Ishikawa (cell line): ENCODE measurements around the gene STK25.

Experiments used
- CEBPB ChIP-seq: IDR thresholded peaks from 2 replicates; pipeline ENCODE4 v1.6.1; 2012
- CREB1 ChIP-seq: IDR thresholded peaks from 2 replicates; pipeline ENCODE4 v1.6.1; 2012; ENCODE audit warnings: low read depth
- EGR1 ChIP-seq: IDR thresholded peaks from 2 replicates; pipeline ENCODE4 v1.6.1; 2012
- EP300 ChIP-seq: IDR thresholded peaks from 2 replicates; pipeline ENCODE4 v1.6.1; 2012; ENCODE audit warnings: borderline replicate concordance
- FOXM1 ChIP-seq: IDR thresholded peaks from 2 replicates; pipeline ENCODE4 v1.6.1; 2012; ENCODE audit warnings: low read depth, borderline replicate concordance
- MAX ChIP-seq: IDR thresholded peaks from 2 replicates; pipeline ENCODE4 v1.6.1; 2012
- NFIC ChIP-seq: IDR thresholded peaks from 2 replicates; pipeline ENCODE4 v1.6.1; 2012
- RAD21 ChIP-seq: IDR thresholded peaks from 2 replicates; pipeline ENCODE4 v1.6.1; 2012; ENCODE audit warnings: low read depth
- REST ChIP-seq: IDR thresholded peaks from 2 replicates; pipeline ENCODE4 v1.6.1; 2012; ENCODE audit warnings: low read depth, mild to moderate bottlenecking
- TAF1 ChIP-seq: IDR thresholded peaks from 2 replicates; pipeline ENCODE4 v1.6.1; 2012; ENCODE audit warnings: low read depth, mild to moderate bottlenecking
- TCF12 ChIP-seq: IDR thresholded peaks from 2 replicates; pipeline ENCODE4 v1.6.1; 2012; ENCODE audit warnings: low read depth
- TEAD4 ChIP-seq: IDR thresholded peaks from 2 replicates; pipeline ENCODE4 v1.6.1; 2012
- USF1 ChIP-seq: IDR thresholded peaks from 2 replicates; pipeline ENCODE4 v1.6.1; 2012
- YY1 ChIP-seq: IDR thresholded peaks from 2 replicates; pipeline ENCODE4 v1.6.1; 2012; ENCODE audit warnings: low read depth
- ZBTB7A ChIP-seq: IDR thresholded peaks from 2 replicates; pipeline ENCODE4 v1.6.1; 2012; ENCODE audit warnings: low read depth

Gene STK25

GRCh38 chr2:241498115-241499070 lies 10.0 kb downstream of the STK25 start:
- TF ChIP-seq EGR1, result no peak
- TF ChIP-seq RAD21, result no peak
- TF ChIP-seq EP300, result no peak
- TF ChIP-seq NFIC, result no peak
- TF ChIP-seq CEBPB, result no peak
- TF ChIP-seq TCF12, result no peak
- TF ChIP-seq FOXM1, result no peak
- TF ChIP-seq TAF1, result no peak
- TF ChIP-seq REST, result no peak

- TF ChIP-seq CEBPB (no peak), USF1 (peak; percentile 25; the same call in 1 of the 2 replicates)
Measured at GRCh38 chr2:241496904-241497877, 11.2 kb downstream of the STK25 start.

GRCh38 chr2:241496003-241496707 lies 12.2 kb downstream of the STK25 start:
- TF ChIP-seq CREB1, result no peak
- TF ChIP-seq ZBTB7A, result no peak
- no peak for TF ChIP-seq FOXM1
- no peak for TF ChIP-seq REST
- TF ChIP-seq YY1, result no peak
- no peak for TF ChIP-seq MAX
- no peak for TF ChIP-seq RAD21
- no peak for TF ChIP-seq EGR1
- no peak for TF ChIP-seq TCF12
- TF ChIP-seq TAF1, result no peak
- TF ChIP-seq CEBPB, result no peak
- TF ChIP-seq USF1, result no peak
- no peak for TF ChIP-seq NFIC
- TF ChIP-seq TEAD4, result no peak
- no peak for TF ChIP-seq EP300

- TF ChIP-seq USF1 (no peak), RAD21 (no peak), TEAD4 (no peak), TAF1 (no peak), MAX (no peak), EGR1 (no peak), NFIC (no peak), YY1 (no peak), CREB1 (no peak), FOXM1 (no peak), EP300 (no peak)
Measured at GRCh38 chr2:241495172-241496002, 13.0 kb downstream of the STK25 start.
